ENCODE results near the gene TIMM44. TPM values are rescaled to one million over a fixed set of nuclear protein-coding genes. Genes with fewer than 3 reads are reported as not detected.
A peak's percentile ranks its signal among the peaks of the same experiment; 100 is the strongest.
"Not testable (repeated sequence)": the region's sequence is repeated elsewhere in the genome, so short reads cannot be mapped to it uniquely, and the experiment has no call there.

TIMM44 gene
- total and polyA plus RNA-seq, 4 donors, result 38.4 to 75.8 (median 53.0) TPM

DNA sequence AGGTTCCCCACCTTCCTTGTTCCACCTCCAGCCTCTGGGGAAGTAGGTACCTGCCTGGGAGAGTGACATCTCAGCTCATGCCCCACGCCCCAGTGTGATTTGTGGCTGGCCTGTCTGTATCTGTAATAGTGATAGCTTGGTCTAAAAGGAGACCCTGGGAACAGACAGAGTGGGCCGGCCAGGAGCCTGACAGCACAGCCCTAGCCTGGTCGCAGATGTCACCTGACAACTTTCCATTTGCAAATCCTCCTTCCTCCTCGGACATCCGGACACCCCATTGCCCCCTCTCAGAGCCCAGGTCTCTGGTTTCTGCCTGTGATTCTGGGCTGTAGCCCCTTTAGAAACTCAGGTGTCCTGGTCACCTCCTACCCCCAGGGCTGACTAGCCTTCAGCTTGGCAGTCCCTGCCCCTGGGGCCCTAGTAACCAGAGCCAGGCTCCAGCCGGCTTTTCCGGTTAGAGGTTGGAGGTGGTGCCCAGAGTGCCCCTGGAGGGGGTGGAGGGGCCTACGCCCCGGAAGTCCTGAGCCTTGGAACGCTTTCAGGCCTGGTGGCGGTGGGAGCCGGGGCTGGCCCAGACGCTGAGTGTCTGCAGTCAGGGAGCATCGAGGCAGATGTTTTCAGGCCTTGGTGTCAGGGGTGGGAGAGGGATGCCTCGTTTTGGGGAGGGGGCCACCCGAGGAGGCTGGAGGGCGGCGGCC is 48.7 kb downstream of the TIMM44 start:
- H3K9ac ChIP-seq (ENCODE audit: insufficient read depth in 1 of 2, low read length in 2 of 2), result peak overlapping the region in 1 of 2 donors; percentile 28
- H3K4me1 ChIP-seq (ENCODE audit: control insufficient read depth in 5 of 5, insufficient read depth in 5 of 5, low read length in 5 of 5), result peaks cover 0 to 6% (median 0%) of the 10 kb centered on the region in 5 donors
- TF ChIP-seq, protein P1, sequence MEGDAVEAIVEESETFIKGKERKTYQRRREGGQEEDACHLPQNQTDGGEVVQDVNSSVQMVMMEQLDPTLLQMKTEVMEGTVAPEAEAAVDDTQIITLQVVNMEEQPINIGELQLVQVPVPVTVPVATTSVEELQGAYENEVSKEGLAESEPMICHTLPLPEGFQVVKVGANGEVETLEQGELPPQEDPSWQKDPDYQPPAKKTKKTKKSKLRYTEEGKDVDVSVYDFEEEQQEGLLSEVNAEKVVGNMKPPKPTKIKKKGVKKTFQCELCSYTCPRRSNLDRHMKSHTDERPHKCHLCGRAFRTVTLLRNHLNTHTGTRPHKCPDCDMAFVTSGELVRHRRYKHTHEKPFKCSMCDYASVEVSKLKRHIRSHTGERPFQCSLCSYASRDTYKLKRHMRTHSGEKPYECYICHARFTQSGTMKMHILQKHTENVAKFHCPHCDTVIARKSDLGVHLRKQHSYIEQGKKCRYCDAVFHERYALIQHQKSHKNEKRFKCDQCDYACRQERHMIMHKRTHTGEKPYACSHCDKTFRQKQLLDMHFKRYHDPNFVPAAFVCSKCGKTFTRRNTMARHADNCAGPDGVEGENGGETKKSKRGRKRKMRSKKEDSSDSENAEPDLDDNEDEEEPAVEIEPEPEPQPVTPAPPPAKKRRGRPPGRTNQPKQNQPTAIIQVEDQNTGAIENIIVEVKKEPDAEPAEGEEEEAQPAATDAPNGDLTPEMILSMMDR (IDR thresholded peaks at IDR 0.05; ENCODE audit: control extremely low read depth, extremely low read depth), result no peak
- no peaks in the 10 kb centered on the region for H3K36me3 ChIP-seq (ENCODE audit: control insufficient read depth in 4 of 4, insufficient read depth in 4 of 4, low read length in 4 of 4)
- H3K27me3 ChIP-seq (ENCODE audit: control insufficient read depth in 3 of 3, insufficient read depth in 3 of 3, low read length in 2 of 3), result no peaks in the 10 kb centered on the region
- no peaks in the 10 kb centered on the region for H3K9me3 ChIP-seq (ENCODE audit: control insufficient read depth in 4 of 4, insufficient read depth in 3 of 4, low read length in 3 of 4)
- 46 to 62% methylated on average over 18 of the region's 18 CpGs for WGBS, 2 donors
- DNase-seq, result peak; percentile 56 to 74 (median 72)
- peak; percentile 49 for ATAC-seq (ENCODE audit: insufficient read depth, low FRiP score)
- H3K4me3 ChIP-seq, result no peak overlapping the region
- peak overlapping the region in 1 of 2 donors; percentile 63 for H3K27ac ChIP-seq (ENCODE audit: low read depth in 1 of 2, low read length in 1 of 2)

DNA sequence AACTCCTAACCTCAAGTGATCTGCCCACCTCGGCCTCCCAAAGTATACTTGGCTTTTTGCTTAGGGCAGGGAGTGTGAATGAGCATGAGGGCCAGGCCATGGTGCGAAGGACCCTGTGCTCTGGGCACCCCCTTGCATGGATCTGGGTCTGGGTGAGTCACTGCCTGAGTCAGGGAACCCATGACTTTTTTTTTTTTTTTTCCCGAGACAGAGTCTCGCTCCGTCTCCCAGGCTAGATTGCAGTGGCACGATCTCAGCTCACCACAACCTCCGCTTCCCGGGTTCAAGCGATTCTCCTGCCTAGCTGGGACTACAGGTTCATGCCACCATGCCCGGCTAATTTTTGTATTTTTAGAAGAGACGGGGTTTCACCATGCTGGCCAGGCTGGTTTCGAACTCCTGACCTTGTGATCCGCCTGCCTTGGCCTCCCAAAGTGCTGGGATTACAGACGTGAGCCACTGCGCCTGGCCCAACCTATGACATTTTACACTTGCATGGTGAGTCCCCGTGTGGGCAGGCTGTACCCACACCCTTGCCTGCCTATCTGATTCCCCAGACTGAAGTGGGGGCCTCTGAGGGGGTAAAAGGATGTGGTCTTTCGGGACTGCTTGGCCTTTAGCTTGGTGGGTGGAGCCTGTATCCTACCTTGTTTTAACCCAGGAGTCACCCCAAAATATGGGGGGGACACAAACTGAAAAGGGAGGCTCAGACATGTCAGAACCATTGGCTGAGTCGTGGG is 49.9 kb downstream of the TIMM44 start:
- ATAC-seq (ENCODE audit: insufficient read depth, low FRiP score); H3K4me3 ChIP-seq; H3K4me1 ChIP-seq (ENCODE audit: control insufficient read depth in 5 of 5, insufficient read depth in 5 of 5, low read length in 5 of 5); H3K36me3 ChIP-seq (ENCODE audit: control insufficient read depth in 4 of 4, insufficient read depth in 4 of 4, low read length in 4 of 4); H3K27ac ChIP-seq (ENCODE audit: low read depth in 1 of 2, low read length in 1 of 2); DNase-seq; H3K9me3 ChIP-seq (ENCODE audit: control insufficient read depth in 4 of 4, insufficient read depth in 3 of 4, low read length in 3 of 4); H3K9ac ChIP-seq (ENCODE audit: insufficient read depth in 1 of 2, low read length in 2 of 2); H3K27me3 ChIP-seq (ENCODE audit: control insufficient read depth in 3 of 3, insufficient read depth in 3 of 3, low read length in 2 of 3): not testable (repeated sequence)
- WGBS, 2 donors, result 83% methylated on average over 18 of the region's 18 CpGs

DNA sequence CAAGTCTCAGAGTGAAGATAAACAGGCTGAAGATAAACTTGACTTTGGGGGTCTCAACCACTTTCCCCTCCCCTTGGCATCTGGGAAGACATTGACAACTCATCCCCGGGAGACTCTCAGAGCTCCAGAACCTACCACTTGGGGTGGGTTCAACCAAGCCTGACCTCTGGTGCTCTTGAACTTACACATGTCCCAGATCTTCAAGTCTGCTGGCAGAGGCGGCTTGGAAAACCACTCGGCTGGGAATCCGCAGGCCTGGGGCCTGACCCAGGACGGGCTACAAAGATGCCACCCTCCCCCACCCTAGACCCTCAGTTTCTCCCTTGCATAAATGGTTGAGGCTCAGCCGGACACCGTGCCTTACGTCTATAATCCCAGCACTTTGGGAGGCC is 54.6 kb downstream of the TIMM44 start:
- H3K4me3 ChIP-seq, result peak overlapping the region; percentile 18

More for the DNA sequence above, 54.6 kb downstream of the TIMM44 start:
- Histone ChIP-seq H3K9me3 (ENCODE audit: control insufficient read depth in 4 of 4, insufficient read depth in 3 of 4, low read length in 3 of 4) (no peaks in the 10 kb centered on the region), H3K27me3 (ENCODE audit: control insufficient read depth in 3 of 3, insufficient read depth in 3 of 3, low read length in 2 of 3) (no peaks in the 10 kb centered on the region), H3K27ac (ENCODE audit: low read depth in 1 of 2, low read length in 1 of 2) (no peak overlapping the region), H3K4me1 (ENCODE audit: control insufficient read depth in 5 of 5, insufficient read depth in 5 of 5, low read length in 5 of 5) (no peaks in the 10 kb centered on the region), H3K9ac (ENCODE audit: insufficient read depth in 1 of 2, low read length in 2 of 2) (no peak overlapping the region), H3K36me3 (ENCODE audit: control insufficient read depth in 4 of 4, insufficient read depth in 4 of 4, low read length in 4 of 4) (no peaks in the 10 kb centered on the region)
- WGBS, 2 donors, result 68 to 79% methylated on average over 8 of the region's 8 CpGs
- TF ChIP-seq, protein P1 (IDR thresholded peaks at IDR 0.05; ENCODE audit: control extremely low read depth, extremely low read depth), result no peak
- ATAC-seq (ENCODE audit: insufficient read depth, low FRiP score), result no peak
- no peak for DNase-seq

Measured in lung (tissue), 12 donors.